ENCODE measurements around the gene KCNMA1. TPM values are rescaled to one million over a fixed set of nuclear protein-coding genes. Genes with fewer than 3 reads are reported as not detected.

KCNMA1 gene
- total RNA-seq, 1 donor from 2014 or later: 0.21 TPM

GRCh38 chr10:76921383-76922010 lies 716.1 kb downstream of the KCNMA1 start:
- intact Hi-C loops (cut with micrococcal nuclease): no loop called here
- Mint-ChIP-seq H3K27me3 (ENCODE audit: low read depth) (no peaks in the 10 kb centered on the region), H3K27ac (no peak overlapping the region), H3K4me1 (ENCODE audit: low read depth) (no peaks in the 10 kb centered on the region), H3K36me3 (ENCODE audit: low read depth) (no peaks in the 10 kb centered on the region), H3K4me3 (ENCODE audit: low read depth) (no peak overlapping the region), H3K9me3 (no peaks in the 10 kb centered on the region)
- no peak for DNase-seq (ENCODE audit: low spot score)

- H3K9me3 Mint-ChIP-seq: no peaks in the 10 kb centered on the region
- intact Hi-C loops (cut with micrococcal nuclease): no loop called here
Observed at GRCh38 chr10:76920581-76920980, 717.0 kb downstream of the KCNMA1 start.

GRCh38 chr10:76918106-76918505 lies 719.5 kb downstream of the KCNMA1 start:
- Mint-ChIP-seq H3K36me3 (ENCODE audit: low read depth) (no peaks in the 10 kb centered on the region), H3K27me3 (ENCODE audit: low read depth) (no peaks in the 10 kb centered on the region), H3K9me3 (no peaks in the 10 kb centered on the region), H3K4me3 (ENCODE audit: low read depth) (no peak overlapping the region), H3K4me1 (ENCODE audit: low read depth) (no peaks in the 10 kb centered on the region), H3K27ac (no peak overlapping the region)
- DNase-seq (ENCODE audit: low spot score): no peak
- intact Hi-C loops (cut with micrococcal nuclease): no loop called here

More at GRCh38 chr10:76920581-76920980, 717.0 kb downstream of the KCNMA1 start:
- no peak overlapping the region for H3K4me3 Mint-ChIP-seq (ENCODE audit: low read depth)
- no peak overlapping the region for H3K27ac Mint-ChIP-seq
- DNase-seq (ENCODE audit: low spot score): no peak
- no peaks in the 10 kb centered on the region for H3K36me3 Mint-ChIP-seq (ENCODE audit: low read depth)
- H3K4me1 Mint-ChIP-seq (ENCODE audit: low read depth): no peaks in the 10 kb centered on the region
- H3K27me3 Mint-ChIP-seq (ENCODE audit: low read depth): no peaks in the 10 kb centered on the region

GRCh38 chr10:76917071-76917470 lies 720.5 kb downstream of the KCNMA1 start:
- DNase-seq (ENCODE audit: low spot score): no peak
- Mint-ChIP-seq H3K9me3 (no peaks in the 10 kb centered on the region), H3K27me3 (ENCODE audit: low read depth) (no peaks in the 10 kb centered on the region), H3K36me3 (ENCODE audit: low read depth) (no peaks in the 10 kb centered on the region), H3K4me3 (ENCODE audit: low read depth) (no peak overlapping the region), H3K27ac (no peak overlapping the region), H3K4me1 (ENCODE audit: low read depth) (no peaks in the 10 kb centered on the region)
- intact Hi-C loops (cut with micrococcal nuclease): no loop called here

GRCh38 chr10:76916536-76916935 lies 721.1 kb downstream of the KCNMA1 start:
- Mint-ChIP-seq H3K9me3 (no peaks in the 10 kb centered on the region), H3K27me3 (ENCODE audit: low read depth) (no peaks in the 10 kb centered on the region), H3K27ac (no peak overlapping the region), H3K36me3 (ENCODE audit: low read depth) (no peaks in the 10 kb centered on the region), H3K4me1 (ENCODE audit: low read depth) (no peaks in the 10 kb centered on the region), H3K4me3 (ENCODE audit: low read depth) (no peak overlapping the region)
- DNase-seq (ENCODE audit: low spot score): no peak
- intact Hi-C loops (cut with micrococcal nuclease): no loop called here

- no peak overlapping the region for H3K27ac Mint-ChIP-seq
- no peaks in the 10 kb centered on the region for H3K36me3 Mint-ChIP-seq (ENCODE audit: low read depth)
- H3K4me1 Mint-ChIP-seq (ENCODE audit: low read depth): no peaks in the 10 kb centered on the region
- no peak overlapping the region for H3K4me3 Mint-ChIP-seq (ENCODE audit: low read depth)
- DNase-seq (ENCODE audit: low spot score): no peak
- H3K9me3 Mint-ChIP-seq: no peaks in the 10 kb centered on the region
- no peaks in the 10 kb centered on the region for H3K27me3 Mint-ChIP-seq (ENCODE audit: low read depth)
- intact Hi-C loops (cut with micrococcal nuclease): no loop called here
Observed at GRCh38 chr10:76915316-76915715, 722.3 kb downstream of the KCNMA1 start.

GRCh38 chr10:76911184-76911583 lies 726.4 kb downstream of the KCNMA1 start:
- Mint-ChIP-seq H3K4me3 (ENCODE audit: low read depth) (no peak overlapping the region), H3K27ac (no peak overlapping the region), H3K27me3 (ENCODE audit: low read depth) (no peaks in the 10 kb centered on the region), H3K4me1 (ENCODE audit: low read depth) (no peaks in the 10 kb centered on the region), H3K36me3 (ENCODE audit: low read depth) (no peaks in the 10 kb centered on the region), H3K9me3 (no peaks in the 10 kb centered on the region)
- intact Hi-C loops (cut with micrococcal nuclease): no loop called here
- DNase-seq (ENCODE audit: low spot score): no peak

- no peaks in the 10 kb centered on the region for H3K27me3 Mint-ChIP-seq (ENCODE audit: low read depth)
- no peak for DNase-seq (ENCODE audit: low spot score)
- H3K4me3 Mint-ChIP-seq (ENCODE audit: low read depth): no peak overlapping the region
- intact Hi-C loops (cut with micrococcal nuclease): no loop called here
- no peaks in the 10 kb centered on the region for H3K4me1 Mint-ChIP-seq (ENCODE audit: low read depth)
- no peaks in the 10 kb centered on the region for H3K9me3 Mint-ChIP-seq
- no peaks in the 10 kb centered on the region for H3K36me3 Mint-ChIP-seq (ENCODE audit: low read depth)
- no peak overlapping the region for H3K27ac Mint-ChIP-seq
Observed at GRCh38 chr10:76910184-76910962, 727.2 kb downstream of the KCNMA1 start.

- H3K27me3 Mint-ChIP-seq (ENCODE audit: low read depth): no peaks in the 10 kb centered on the region
- H3K36me3 Mint-ChIP-seq (ENCODE audit: low read depth): no peaks in the 10 kb centered on the region
- no peaks in the 10 kb centered on the region for H3K4me1 Mint-ChIP-seq (ENCODE audit: low read depth)
- intact Hi-C loops (cut with micrococcal nuclease): no loop called here
- H3K27ac Mint-ChIP-seq: no peak overlapping the region
- H3K4me3 Mint-ChIP-seq (ENCODE audit: low read depth): no peak overlapping the region
- no peak for DNase-seq (ENCODE audit: low spot score)
- no peaks in the 10 kb centered on the region for H3K9me3 Mint-ChIP-seq
Observed at GRCh38 chr10:76906256-76906655, 731.4 kb downstream of the KCNMA1 start.

- no peaks in the 10 kb centered on the region for H3K4me1 Mint-ChIP-seq (ENCODE audit: low read depth)
- no peak overlapping the region for H3K27ac Mint-ChIP-seq
- no peaks in the 10 kb centered on the region for H3K9me3 Mint-ChIP-seq
- H3K27me3 Mint-ChIP-seq (ENCODE audit: low read depth): no peaks in the 10 kb centered on the region
- no peak for DNase-seq (ENCODE audit: low spot score)
- intact Hi-C loops (cut with micrococcal nuclease): no loop called here
- no peaks in the 10 kb centered on the region for H3K36me3 Mint-ChIP-seq (ENCODE audit: low read depth)
- no peak overlapping the region for H3K4me3 Mint-ChIP-seq (ENCODE audit: low read depth)
Observed at GRCh38 chr10:76905251-76905650, 732.4 kb downstream of the KCNMA1 start.

GRCh38 chr10:76903387-76903945 lies 734.1 kb downstream of the KCNMA1 start:
- Mint-ChIP-seq H3K9me3 (no peaks in the 10 kb centered on the region), H3K27ac (no peak overlapping the region), H3K27me3 (ENCODE audit: low read depth) (no peaks in the 10 kb centered on the region), H3K4me1 (ENCODE audit: low read depth) (no peaks in the 10 kb centered on the region), H3K36me3 (ENCODE audit: low read depth) (no peaks in the 10 kb centered on the region), H3K4me3 (ENCODE audit: low read depth) (no peak overlapping the region)
- no peak for DNase-seq (ENCODE audit: low spot score)
- intact Hi-C loops (cut with micrococcal nuclease): no loop called here

GRCh38 chr10:76902949-76903348 lies 734.7 kb downstream of the KCNMA1 start:
- no peak for DNase-seq (ENCODE audit: low spot score)
- no peaks in the 10 kb centered on the region for H3K4me1 Mint-ChIP-seq (ENCODE audit: low read depth)
- H3K36me3 Mint-ChIP-seq (ENCODE audit: low read depth): no peaks in the 10 kb centered on the region
- no peaks in the 10 kb centered on the region for H3K27me3 Mint-ChIP-seq (ENCODE audit: low read depth)
- H3K9me3 Mint-ChIP-seq: no peaks in the 10 kb centered on the region
- H3K4me3 Mint-ChIP-seq (ENCODE audit: low read depth): no peak overlapping the region
- intact Hi-C loops (cut with micrococcal nuclease): no loop called here
- H3K27ac Mint-ChIP-seq: no peak overlapping the region

GRCh38 chr10:76901701-76902100 lies 735.9 kb downstream of the KCNMA1 start:
- DNase-seq (ENCODE audit: low spot score): no peak
- Mint-ChIP-seq H3K27ac (no peak overlapping the region), H3K4me3 (ENCODE audit: low read depth) (no peak overlapping the region), H3K36me3 (ENCODE audit: low read depth) (no peaks in the 10 kb centered on the region), H3K27me3 (ENCODE audit: low read depth) (no peaks in the 10 kb centered on the region), H3K9me3 (no peaks in the 10 kb centered on the region), H3K4me1 (ENCODE audit: low read depth) (no peaks in the 10 kb centered on the region)
- intact Hi-C loops (cut with micrococcal nuclease): no loop called here

Measured in activated T-helper 2 cell treated with anti-CD3 and anti-CD28 coated beads, Interferon-gamma antibody, Interleukin-2, Interleukin-4, amounts not matched to agents 10 μg/mL and 5 μg/mL and 100 μg/mL, durations not matched to agents 14 hours and 24 hours and 36 hours (primary cell).